ENCODE measurements around the gene PPM1A. TPM values are rescaled to one million over a fixed set of nuclear protein-coding genes. Genes with fewer than 3 reads are reported as not detected.

Gene PPM1A
- polyA plus RNA-seq, 2 of the 4 experiments (the other 2 are of a cell fraction), result 37.1 to 76.6 TPM

DNA sequence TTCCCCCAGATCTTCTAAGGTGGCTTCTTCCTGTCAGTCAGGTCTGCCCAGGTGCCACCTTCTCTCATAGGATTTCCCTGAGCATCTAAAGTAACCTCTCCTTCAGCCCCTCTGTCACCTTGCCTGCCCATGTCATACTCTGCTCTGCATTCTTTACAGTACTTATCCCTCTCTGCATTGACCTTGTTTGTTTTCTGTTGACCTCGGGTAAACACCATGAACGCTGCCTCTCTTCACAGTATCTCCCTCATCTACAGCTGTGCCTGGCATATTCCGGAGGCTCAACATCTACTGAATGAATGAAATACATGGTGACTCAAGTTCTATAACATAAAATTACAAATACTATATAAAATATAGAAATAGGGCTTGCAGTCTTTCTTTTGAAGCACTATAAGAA, 10.1 kb upstream of the PPM1A start:
- no peak for TF ChIP-seq RFX5 (IDR thresholded peaks at IDR 0.05)
- no peak for TF ChIP-seq CBX8 (IDR thresholded peaks at IDR 0.05)
- no peak for TF ChIP-seq FOSB (CRISPR knock-in tag; IDR thresholded peaks at IDR 0.05)
- TF ChIP-seq, protein P1, sequence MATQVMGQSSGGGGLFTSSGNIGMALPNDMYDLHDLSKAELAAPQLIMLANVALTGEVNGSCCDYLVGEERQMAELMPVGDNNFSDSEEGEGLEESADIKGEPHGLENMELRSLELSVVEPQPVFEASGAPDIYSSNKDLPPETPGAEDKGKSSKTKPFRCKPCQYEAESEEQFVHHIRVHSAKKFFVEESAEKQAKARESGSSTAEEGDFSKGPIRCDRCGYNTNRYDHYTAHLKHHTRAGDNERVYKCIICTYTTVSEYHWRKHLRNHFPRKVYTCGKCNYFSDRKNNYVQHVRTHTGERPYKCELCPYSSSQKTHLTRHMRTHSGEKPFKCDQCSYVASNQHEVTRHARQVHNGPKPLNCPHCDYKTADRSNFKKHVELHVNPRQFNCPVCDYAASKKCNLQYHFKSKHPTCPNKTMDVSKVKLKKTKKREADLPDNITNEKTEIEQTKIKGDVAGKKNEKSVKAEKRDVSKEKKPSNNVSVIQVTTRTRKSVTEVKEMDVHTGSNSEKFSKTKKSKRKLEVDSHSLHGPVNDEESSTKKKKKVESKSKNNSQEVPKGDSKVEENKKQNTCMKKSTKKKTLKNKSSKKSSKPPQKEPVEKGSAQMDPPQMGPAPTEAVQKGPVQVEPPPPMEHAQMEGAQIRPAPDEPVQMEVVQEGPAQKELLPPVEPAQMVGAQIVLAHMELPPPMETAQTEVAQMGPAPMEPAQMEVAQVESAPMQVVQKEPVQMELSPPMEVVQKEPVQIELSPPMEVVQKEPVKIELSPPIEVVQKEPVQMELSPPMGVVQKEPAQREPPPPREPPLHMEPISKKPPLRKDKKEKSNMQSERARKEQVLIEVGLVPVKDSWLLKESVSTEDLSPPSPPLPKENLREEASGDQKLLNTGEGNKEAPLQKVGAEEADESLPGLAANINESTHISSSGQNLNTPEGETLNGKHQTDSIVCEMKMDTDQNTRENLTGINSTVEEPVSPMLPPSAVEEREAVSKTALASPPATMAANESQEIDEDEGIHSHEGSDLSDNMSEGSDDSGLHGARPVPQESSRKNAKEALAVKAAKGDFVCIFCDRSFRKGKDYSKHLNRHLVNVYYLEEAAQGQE (IDR thresholded peaks at IDR 0.05), result no peak
- TF ChIP-seq TFCP2L1 (CRISPR knock-in tag; IDR thresholded peaks at IDR 0.05), result no peak
- no peak for TF ChIP-seq ZFP36 (IDR thresholded peaks at IDR 0.05; ENCODE audit: borderline replicate concordance, partially characterized antibody)
- TF ChIP-seq CHD2 (IDR thresholded peaks at IDR 0.05; ENCODE audit: low read length, partially characterized antibody), result no peak
- TF ChIP-seq HOXA7 (CRISPR knock-in tag; IDR thresholded peaks at IDR 0.05), result no peak
- no peak for TF ChIP-seq CEBPB (IDR thresholded peaks at IDR 0.05)
- no peak for TF ChIP-seq NPAS2 (CRISPR knock-in tag; IDR thresholded peaks at IDR 0.05; ENCODE audit: borderline replicate concordance)
- TF ChIP-seq, protein P2, sequence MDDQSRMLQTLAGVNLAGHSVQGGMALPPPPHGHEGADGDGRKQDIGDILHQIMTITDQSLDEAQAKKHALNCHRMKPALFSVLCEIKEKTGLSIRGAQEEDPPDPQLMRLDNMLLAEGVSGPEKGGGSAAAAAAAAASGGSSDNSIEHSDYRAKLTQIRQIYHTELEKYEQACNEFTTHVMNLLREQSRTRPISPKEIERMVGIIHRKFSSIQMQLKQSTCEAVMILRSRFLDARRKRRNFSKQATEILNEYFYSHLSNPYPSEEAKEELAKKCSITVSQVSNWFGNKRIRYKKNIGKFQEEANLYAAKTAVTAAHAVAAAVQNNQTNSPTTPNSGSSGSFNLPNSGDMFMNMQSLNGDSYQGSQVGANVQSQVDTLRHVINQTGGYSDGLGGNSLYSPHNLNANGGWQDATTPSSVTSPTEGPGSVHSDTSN (IDR thresholded peaks at IDR 0.05), result no peak
- TF ChIP-seq GATA3 (IDR thresholded peaks at IDR 0.05; ENCODE audit: borderline replicate concordance), result no peak
- TF ChIP-seq TP53 (CRISPR knock-in tag; IDR thresholded peaks at IDR 0.05), result no peak
- no peak for TF ChIP-seq RCOR1 (IDR thresholded peaks at IDR 0.05; ENCODE audit: low read depth, low read length)
- TF ChIP-seq, protein P3, sequence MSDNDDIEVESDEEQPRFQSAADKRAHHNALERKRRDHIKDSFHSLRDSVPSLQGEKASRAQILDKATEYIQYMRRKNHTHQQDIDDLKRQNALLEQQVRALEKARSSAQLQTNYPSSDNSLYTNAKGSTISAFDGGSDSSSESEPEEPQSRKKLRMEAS (IDR thresholded peaks at IDR 0.05), result no peak
- no peak for TF ChIP-seq MYC (IDR thresholded peaks at IDR 0.05; ENCODE audit: borderline replicate concordance, low read length)
- no peak for TF ChIP-seq POLR2A (IDR thresholded peaks at IDR 0.05; ENCODE audit: low read length)
- no peak for TF ChIP-seq HEYL (CRISPR knock-in tag; IDR thresholded peaks at IDR 0.05)
- FAIRE-seq, result no peak
- CTCF ChIA-PET, result interaction anchor here (0.5 kb wide), 1 partner anchor 1442 kb away, joined by 3 read pairs; no protein-coding TSS in a partner anchor

DNA sequence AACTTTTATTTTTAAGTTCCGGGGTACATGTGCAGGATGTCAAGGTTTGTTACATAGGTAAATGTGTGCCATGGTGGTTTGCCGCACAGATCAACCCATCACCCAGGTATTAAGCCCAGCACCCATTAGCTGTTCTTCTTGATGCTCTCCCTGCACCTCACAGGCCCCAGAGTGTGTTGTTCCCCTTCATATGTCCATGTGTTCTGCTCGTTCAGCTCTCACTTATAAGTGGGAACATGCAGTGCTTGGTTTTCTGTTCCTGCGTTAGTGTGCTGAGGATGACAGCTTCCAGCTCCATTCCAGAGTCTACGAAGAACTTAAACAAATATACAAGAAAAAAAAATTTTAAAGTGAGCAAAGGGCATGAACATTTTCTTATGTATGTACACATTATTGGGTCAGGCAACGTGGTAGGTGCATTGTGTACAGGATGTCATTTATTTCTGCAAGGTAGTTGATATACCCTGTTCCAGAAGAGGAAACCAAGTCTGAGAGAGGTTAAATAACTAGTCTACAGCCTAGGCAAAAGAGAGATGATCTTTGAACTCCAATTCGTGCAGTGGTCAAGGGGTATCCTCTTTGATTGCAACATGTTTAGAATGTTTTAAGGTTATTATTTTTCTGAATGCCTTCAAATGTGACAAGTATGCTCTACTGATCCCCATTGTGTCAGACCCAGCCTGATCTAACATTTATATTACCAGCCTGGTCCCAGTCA, 8.7 kb upstream of the PPM1A start:
- Histone ChIP-seq H3K4me2 (no peak overlapping the region), H3K9me3 (no peaks in the 10 kb centered on the region), H3K27ac (no peak overlapping the region), H3K4me1 (no peaks in the 10 kb centered on the region), H3K4me3 (no peak overlapping the region)
- TF ChIP-seq EHF (CRISPR knock-in tag; IDR thresholded peaks at IDR 0.05) (no peak), RARB (CRISPR knock-in tag; IDR thresholded peaks at IDR 0.05) (no peak), GATA3 (IDR thresholded peaks at IDR 0.05; ENCODE audit: borderline replicate concordance) (no peak), FOSB (CRISPR knock-in tag; IDR thresholded peaks at IDR 0.05) (no peak), HOXB13 (CRISPR knock-in tag; IDR thresholded peaks at IDR 0.05; ENCODE audit: low read depth) (no peak), BHLHE40 (IDR thresholded peaks at IDR 0.05; ENCODE audit: low read depth, low read length) (no peak), CBX8 (IDR thresholded peaks at IDR 0.05) (no peak), KDM1A (IDR thresholded peaks at IDR 0.05; ENCODE audit: low read depth) (no peak), ZSCAN20 (CRISPR knock-in tag; IDR thresholded peaks at IDR 0.05) (no peak), ZNF302 (CRISPR knock-in tag; IDR thresholded peaks at IDR 0.05) (no peak), MAZ (IDR thresholded peaks at IDR 0.05; ENCODE audit: borderline replicate concordance, low read depth, low read length) (no peak), MAFK (IDR thresholded peaks at IDR 0.05; ENCODE audit: partially characterized antibody) (no peak), HOXB5 (CRISPR knock-in tag; IDR thresholded peaks at IDR 0.05) (no peak)
- TF ChIP-seq, protein P3 (IDR thresholded peaks at IDR 0.05), result no peak
- DNase-seq (ENCODE audit: low read depth in 1 of 2, low spot score in 1 of 2) (no peak), FAIRE-seq (no peak), ATAC-seq (no peak)
- ChIA-PET POLR2A (no interaction called here), CTCF (interaction anchor here (0.5 kb wide), 1 partner anchor 34 kb away, joined by 3 read pairs; no protein-coding TSS in a partner anchor)
- WGBS (ENCODE audit: missing lambda C conversion rate), result 55% methylated on average over 7 of the region's 7 CpGs

More for the DNA sequence above, 10.1 kb upstream of the PPM1A start:
- WGBS (ENCODE audit: missing lambda C conversion rate), result 32% methylated on average over 3 of the region's 3 CpGs
- Histone ChIP-seq H3K4me1 (no peaks in the 10 kb centered on the region), H3K27ac (no peak overlapping the region), H3K9me3 (no peaks in the 10 kb centered on the region), H3K4me2 (no peak overlapping the region), H3K4me3 (no peak overlapping the region)
- POLR2A ChIA-PET, result no interaction called here
- ATAC-seq (no peak), DNase-seq (ENCODE audit: low read depth in 1 of 2, low spot score in 1 of 2) (no peak)

Measured in A549 (cell line).